H9 (cell line): ENCODE results near the gene VSX1. TPM values are rescaled to one million over a fixed set of nuclear protein-coding genes. Genes with fewer than 3 reads are reported as not detected.

Experiments
- DNase-seq: peaks from one replicate; pipeline ENCODE4 v3.0.0-alpha.2; 2017
- H2AFZ ChIP-seq: one replicate; pipeline ENCODE4 v1.6.1; 2013; ENCODE audit warnings: mild to moderate bottlenecking, low read length, control low read depth, moderate library complexity
- H2AK5ac ChIP-seq: 2 replicates; pipeline ENCODE4 v1.6.1; 2013; ENCODE audit warnings: low read length, control low read depth, mixed read lengths; ENCODE audit not compliant: insufficient read length
- H2BK120ac ChIP-seq: one replicate; pipeline ENCODE4 v1.6.1; 2013; ENCODE audit warnings: low read depth, mild to moderate bottlenecking, low read length, control low read depth, inconsistent platforms; ENCODE audit not compliant: poor library complexity, severe bottlenecking
- H2BK12ac ChIP-seq: 2 replicates; pipeline ENCODE4 v1.6.1; 2013; ENCODE audit warnings: low read length, control low read depth, mixed read lengths, low read depth; ENCODE audit not compliant: insufficient read length
- H2BK15ac ChIP-seq: 2 replicates; pipeline ENCODE4 v1.6.1; 2013; ENCODE audit warnings: low read depth, low read length, control low read depth
- H2BK20ac ChIP-seq: one replicate; pipeline ENCODE4 v1.6.1; 2013; ENCODE audit warnings: low read depth, mild to moderate bottlenecking, low read length, control low read depth, inconsistent platforms; ENCODE audit not compliant: poor library complexity, severe bottlenecking
- H2BK5ac ChIP-seq: 2 replicates; pipeline ENCODE4 v1.6.1; 2013; ENCODE audit warnings: low read length, control low read depth, mixed read lengths; ENCODE audit not compliant: insufficient read length
- H3K14ac ChIP-seq: 2 replicates; pipeline ENCODE4 v1.6.1; 2013; ENCODE audit warnings: low read length, control low read depth; ENCODE audit not compliant: insufficient read depth
- H3K18ac ChIP-seq: 2 replicates; pipeline ENCODE4 v1.6.1; 2013; ENCODE audit warnings: low read depth, mild to moderate bottlenecking, mixed read lengths, low read length, control low read depth; ENCODE audit not compliant: insufficient read length
- H3K23ac ChIP-seq: 2 replicates; pipeline ENCODE4 v1.6.1; 2013; ENCODE audit warnings: low read length, control low read depth, mixed read lengths, low read depth; ENCODE audit not compliant: insufficient read length
- H3K23me2 ChIP-seq: 2 replicates; pipeline ENCODE4 v1.6.1; 2013; ENCODE audit warnings: low read depth, mild to moderate bottlenecking, mixed read lengths, low read length, control low read depth; ENCODE audit not compliant: insufficient read length, poor library complexity, severe bottlenecking
- H3K27ac ChIP-seq: 2 replicates; pipeline ENCODE4 v1.5.1; 2013; ENCODE audit warnings: low read length, control low read depth, mixed read lengths, low read depth; ENCODE audit not compliant: insufficient read length
- H3K27me3 ChIP-seq: 2 replicates; pipeline ENCODE4 v1.6.1; 2013; ENCODE audit warnings: low read length, control low read depth, inconsistent platforms; ENCODE audit not compliant: insufficient read depth
- H3K4ac ChIP-seq: 2 replicates; pipeline ENCODE4 v1.6.1; 2013; ENCODE audit warnings: low read depth, mild to moderate bottlenecking, control low read depth, inconsistent platforms, low read length, moderate library complexity
- H3K4me1 ChIP-seq: 2 replicates; pipeline ENCODE4 v1.6.1; 2013; ENCODE audit warnings: low read length, control low read depth, inconsistent platforms; ENCODE audit not compliant: insufficient read depth
- H3K4me2 ChIP-seq: 2 replicates; pipeline ENCODE4 v1.6.1; 2013; ENCODE audit warnings: low read length, control low read depth, mixed read lengths; ENCODE audit not compliant: insufficient read length, insufficient read depth
- H3K56ac ChIP-seq: 2 replicates; pipeline ENCODE4 v1.6.1; 2013; ENCODE audit warnings: low read depth, mild to moderate bottlenecking, mixed read lengths, low read length, control low read depth; ENCODE audit not compliant: insufficient read length
- H3K79me1 ChIP-seq: 2 replicates; pipeline ENCODE4 v1.6.1; 2013; ENCODE audit warnings: low read depth, mild to moderate bottlenecking, moderate library complexity, low read length, control low read depth, inconsistent platforms; ENCODE audit not compliant: insufficient read depth, poor library complexity, severe bottlenecking
- H3K79me2 ChIP-seq: 2 replicates; pipeline ENCODE4 v1.6.1; 2013; ENCODE audit warnings: low read length, control low read depth, inconsistent platforms; ENCODE audit not compliant: insufficient read depth
- H3K9ac ChIP-seq: 2 replicates; pipeline ENCODE4 v1.6.1; 2013; ENCODE audit warnings: low read length, control low read depth, mixed read lengths; ENCODE audit not compliant: insufficient read length; ENCODE audit errors: extremely low read depth
- H3K9me3 ChIP-seq: one replicate; pipeline ENCODE4 v1.6.1; 2013; ENCODE audit warnings: low read depth, low read length, inconsistent platforms; ENCODE audit not compliant: control insufficient read depth
- H3T11ph ChIP-seq: one replicate; pipeline ENCODE4 v1.6.1; 2013; ENCODE audit warnings: mild to moderate bottlenecking, low read length, control low read depth, inconsistent platforms
- H4K20me1 ChIP-seq: one replicate; pipeline ENCODE4 v1.6.1; 2013; ENCODE audit not compliant: control insufficient read depth, insufficient read length, insufficient read depth
- H4K5ac ChIP-seq: 2 replicates; pipeline ENCODE4 v1.6.1; 2013; ENCODE audit warnings: low read depth, mild to moderate bottlenecking, mixed read lengths, low read length, control low read depth; ENCODE audit not compliant: insufficient read length
- H4K8ac ChIP-seq: replicated peaks from 2 replicates; pipeline ENCODE4 v1.6.1; 2013; ENCODE audit warnings: low read length, control low read depth, mixed read lengths, low read depth; ENCODE audit not compliant: insufficient read length
- H4K91ac ChIP-seq: 2 replicates; pipeline ENCODE4 v1.6.1; 2013; ENCODE audit warnings: low read depth, mild to moderate bottlenecking, moderate library complexity, mixed read lengths, low read length, control low read depth; ENCODE audit not compliant: insufficient read length
- H3K27ac Mint-ChIP-seq, 3 experiments: 2 replicates in 2 of 3; 3 replicates in 1 of 3; pipeline ENCODE4 v1.8.0; 2020 to 2021; ENCODE audit warnings: mixed read lengths in 3 of 3, mild to moderate bottlenecking in 1 of 3, moderate library complexity in 1 of 3
- H3K27me3 Mint-ChIP-seq: 2 replicates; pipeline ENCODE4 v1.8.0; 2021; ENCODE audit warnings: low read depth, mild to moderate bottlenecking, moderate library complexity, mixed read lengths
- H3K36me3 Mint-ChIP-seq, 3 experiments: 2 replicates in 2 of 3; 3 replicates in 1 of 3; pipeline ENCODE4 v1.8.0; 2020 to 2021; ENCODE audit warnings: low read depth in 3 of 3, mixed read lengths in 3 of 3; ENCODE audit not compliant: insufficient read depth in 1 of 3
- H3K4me1 Mint-ChIP-seq, 2 experiments: 2 replicates each; pipeline ENCODE4 v1.8.0; 2020; ENCODE audit warnings: mixed read lengths in 2 of 2
- H3K4me3 Mint-ChIP-seq, 2 experiments: 2 replicates in 1 of 2; 3 replicates in 1 of 2; pipeline ENCODE4 v1.8.0; 2020 to 2021; ENCODE audit warnings: mild to moderate bottlenecking in 2 of 2, mixed read lengths in 2 of 2, moderate library complexity in 1 of 2
- H3K9me3 Mint-ChIP-seq, 2 experiments: 2 replicates in 1 of 2; 3 replicates in 1 of 2; pipeline ENCODE4 v1.8.0; 2020; ENCODE audit warnings: mild to moderate bottlenecking in 2 of 2, mixed read lengths in 2 of 2, moderate library complexity in 1 of 2
- WGBS: extraction: QIAGEN DNeasy Blood & Tissue Kit; methylation state at CpG from one replicate; pipeline ENCODE4 v1.1.7; 2013; ENCODE audit warnings: missing lambda C conversion rate, low lambda C conversion rate, mixed read lengths; ENCODE audit not compliant: insufficient read length; ENCODE audit errors: extremely low coverage; 5-methylcytosine and 5-hydroxymethylcytosine counted together
- total RNA-seq: library from RNA; stranded (reverse); gene quantifications from 2 replicates; pipeline ENCODE4 v1.2.1, GENCODE V29; 2021
- TF ChIP-seq, protein P1 (sequence below): fragments of 200-600 bp; sonication (generic); conservative IDR thresholded peaks from 3 replicates; pipeline ENCODE4 v1.8.0; 2021; ENCODE audit warnings: antibody characterized with exemption, mild to moderate bottlenecking

The VSX1 gene
- total RNA-seq, 1 experiment from 2014 or later, result not detected

DNA sequence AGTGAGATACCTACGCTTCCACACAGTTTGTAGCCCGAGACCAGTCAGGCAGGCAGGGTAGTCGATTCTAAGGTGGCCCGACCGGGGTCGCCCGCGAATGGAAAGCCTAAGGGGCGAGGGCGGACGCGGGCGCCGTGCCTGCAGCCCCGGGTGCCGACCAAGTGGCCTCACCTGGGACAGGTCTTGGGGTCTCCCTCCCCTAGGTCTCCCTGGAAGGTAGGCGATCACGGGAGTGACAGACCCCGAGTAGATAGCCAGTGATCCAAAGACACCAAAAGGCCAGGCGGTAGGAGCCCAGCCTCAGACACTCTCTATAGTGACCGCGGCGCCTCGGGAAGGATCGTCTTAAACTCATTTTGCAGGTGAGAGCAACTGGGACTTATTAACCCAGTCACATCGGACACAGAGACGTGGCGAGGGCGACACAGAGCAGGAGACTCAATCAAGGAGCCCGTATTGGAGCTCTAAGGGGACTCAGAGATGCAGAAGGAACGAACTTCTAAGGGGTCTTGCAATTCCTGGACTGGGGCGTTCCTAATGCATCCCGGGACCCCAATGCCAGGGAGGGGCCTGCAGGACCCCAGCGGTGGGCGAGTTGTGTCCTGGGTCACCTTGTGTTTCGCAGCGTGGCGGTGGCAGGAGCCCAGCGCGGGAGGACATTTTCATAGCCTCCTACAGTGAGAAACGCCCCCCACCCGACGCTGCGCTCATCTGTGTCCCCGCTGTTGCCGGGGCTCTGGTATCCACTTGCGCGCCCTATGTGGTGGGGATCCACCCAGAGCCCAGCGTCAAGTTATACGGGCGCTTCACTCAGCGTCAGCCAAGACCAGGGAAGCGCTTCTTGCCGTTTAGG, 2.1 kb upstream of the VSX1 start:
- H3K27ac ChIP-seq, result no peak overlapping the region
- no peak overlapping the region for H2AFZ ChIP-seq
- no peak overlapping the region for H4K5ac ChIP-seq
- H3K23ac ChIP-seq, result no peak overlapping the region
- peaks cover 66% of the 10 kb centered on the region for H3K27me3 ChIP-seq
- no peaks in the 10 kb centered on the region for H3K79me2 ChIP-seq
- no peak overlapping the region for H2BK15ac ChIP-seq
- no peak overlapping the region for H3K56ac ChIP-seq
- no peak overlapping the region for H3K27ac Mint-ChIP-seq
- no peaks in the 10 kb centered on the region for H3K79me1 ChIP-seq
- peaks cover 2 to 8% of the 10 kb centered on the region in 2 experiments; a peak in 2 of 5 replicates for H3K9me3 Mint-ChIP-seq
- peak; percentile 72 for DNase-seq
- H4K20me1 ChIP-seq, result no peaks in the 10 kb centered on the region
- peaks cover 24 to 25% of the 10 kb centered on the region in 2 experiments for H3K4me1 Mint-ChIP-seq
- no peak overlapping the region for H2AK5ac ChIP-seq
- TF ChIP-seq, protein P1, sequence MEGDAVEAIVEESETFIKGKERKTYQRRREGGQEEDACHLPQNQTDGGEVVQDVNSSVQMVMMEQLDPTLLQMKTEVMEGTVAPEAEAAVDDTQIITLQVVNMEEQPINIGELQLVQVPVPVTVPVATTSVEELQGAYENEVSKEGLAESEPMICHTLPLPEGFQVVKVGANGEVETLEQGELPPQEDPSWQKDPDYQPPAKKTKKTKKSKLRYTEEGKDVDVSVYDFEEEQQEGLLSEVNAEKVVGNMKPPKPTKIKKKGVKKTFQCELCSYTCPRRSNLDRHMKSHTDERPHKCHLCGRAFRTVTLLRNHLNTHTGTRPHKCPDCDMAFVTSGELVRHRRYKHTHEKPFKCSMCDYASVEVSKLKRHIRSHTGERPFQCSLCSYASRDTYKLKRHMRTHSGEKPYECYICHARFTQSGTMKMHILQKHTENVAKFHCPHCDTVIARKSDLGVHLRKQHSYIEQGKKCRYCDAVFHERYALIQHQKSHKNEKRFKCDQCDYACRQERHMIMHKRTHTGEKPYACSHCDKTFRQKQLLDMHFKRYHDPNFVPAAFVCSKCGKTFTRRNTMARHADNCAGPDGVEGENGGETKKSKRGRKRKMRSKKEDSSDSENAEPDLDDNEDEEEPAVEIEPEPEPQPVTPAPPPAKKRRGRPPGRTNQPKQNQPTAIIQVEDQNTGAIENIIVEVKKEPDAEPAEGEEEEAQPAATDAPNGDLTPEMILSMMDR, result peak; percentile 83
- H4K8ac ChIP-seq, result no peak overlapping the region
- H3K4me3 Mint-ChIP-seq, result peak overlapping the region; percentile 50 to 80
- H3T11ph ChIP-seq, result no peak overlapping the region
- H2BK12ac ChIP-seq, result no peak overlapping the region
- H3K18ac ChIP-seq, result no peak overlapping the region
- H2BK20ac ChIP-seq, result no peak overlapping the region
- H3K9ac ChIP-seq, result no peak overlapping the region
- no peaks in the 10 kb centered on the region for H3K4me1 ChIP-seq
- H4K91ac ChIP-seq, result no peak overlapping the region
- no peaks in the 10 kb centered on the region for H3K9me3 ChIP-seq
- WGBS, result no CpG with 5 or more reads among the region's 54 CpGs
- no peak overlapping the region for H3K14ac ChIP-seq
- H3K27me3 Mint-ChIP-seq, result peaks cover 98% of the 10 kb centered on the region
- peak overlapping the region; percentile 76 for H3K4me2 ChIP-seq
- H3K23me2 ChIP-seq, result peaks cover 14% of the 10 kb centered on the region
- no peak overlapping the region for H2BK120ac ChIP-seq
- H3K4ac ChIP-seq, result no peak overlapping the region
- H3K36me3 Mint-ChIP-seq, result no peaks in the 10 kb centered on the region; a peak in 1 of 7 replicates
- H2BK5ac ChIP-seq, result no peak overlapping the region
